Stomach (tissue), 9 donors: ENCODE results near the gene MRAS. TPM values are rescaled to one million over a fixed set of nuclear protein-coding genes. Genes with fewer than 3 reads are reported as not detected.

Experiments used
- DNase-seq, 2 donors: peaks; one replicate each; pipeline versions ENCODE4 v3.0.0 to v3.0.0-alpha.2; 2013 to 2019
- H3K27ac ChIP-seq, 5 donors: fragments of 200-600 bp in 4 of 5; sonication (generic) in 4 of 5; one replicate each; pipeline ENCODE4 v1.5.1; 2013 to 2019; ENCODE audit warnings: mild to moderate bottlenecking in 1 of 5, moderate library complexity in 1 of 5
- H3K27me3 ChIP-seq, 3 donors: fragments of 200-600 bp; sonication (generic); one replicate each; pipeline ENCODE4 v1.5.1; 2017 to 2019; ENCODE audit warnings: mixed run types in 1 of 3
- H3K36me3 ChIP-seq, 4 donors: fragments of 200-600 bp; sonication (generic); 1 replicate in 3 of 4; 2 replicates in 1 of 4; pipeline ENCODE4 v1.5.1; 2016 to 2019
- H3K4me1 ChIP-seq, 4 donors: fragments of 200-600 bp; sonication (generic); one replicate each; pipeline ENCODE4 v1.5.1; 2016 to 2019
- H3K4me3 ChIP-seq, 4 donors: fragments of 200-600 bp; sonication (generic) in 3 of 4; one replicate each; pipeline ENCODE4 v1.5.1; 2016 to 2019; ENCODE audit warnings: mild to moderate bottlenecking in 1 of 4
- H3K9me3 ChIP-seq, 4 donors: fragments of 200-600 bp; sonication (generic); one replicate each; pipeline ENCODE4 v1.5.1; 2016 to 2019
- CTCF ChIP-seq, 7 experiments: fragments of 450-650 bp in 4 of 7; fragments of 200-600 bp in 3 of 7; sonication (generic) in 3 of 7; IDR thresholded peaks; one replicate each; pipeline ENCODE4 v1.5.1; 2016 to 2019; ENCODE audit warnings: antibody characterized with exemption in 7 of 7, control low read depth in 2 of 7, mild to moderate bottlenecking in 1 of 7
- EP300 ChIP-seq: sonication (generic); formaldehyde crosslinking; IDR thresholded peaks from one replicate; pipeline ENCODE4 v1.6.1; 2017; ENCODE audit warnings: antibody characterized with exemption
- POLR2A ChIP-seq, 4 donors: fragments of 450-650 bp; IDR thresholded peaks; one replicate each; pipeline ENCODE4 v1.6.1; 2016; ENCODE audit warnings: antibody characterized with exemption in 4 of 4, control low read depth in 2 of 4, mild to moderate bottlenecking in 1 of 4, moderate library complexity in 1 of 4
- POLR2AphosphoS5 ChIP-seq, 3 donors: sonication (generic); formaldehyde crosslinking; IDR thresholded peaks; one replicate each; pipeline ENCODE4 v1.6.1; 2016; ENCODE audit warnings: antibody characterized with exemption in 3 of 3
- WGBS, 5 donors: extraction: QIAGEN DNeasy Blood & Tissue Kit in 3 of 5; methylation state at CpG; one replicate each; pipeline versions ENCODE4 v1.1.5 to v1.1.7; 2013 to 2018; 5-methylcytosine and 5-hydroxymethylcytosine counted together
- intact Hi-C: fragments of 100-400 bp; cut with DNase I; formaldehyde crosslinking; loops from one replicate; pipeline ENCODE4 v1.15.1; 2023; ENCODE audit warnings: low total_unique reads
- polyA plus RNA-seq, 3 donors: library from polyadenylated mRNA; stranded (reverse); fragments of 200-250 nt; gene quantifications; one replicate each; pipeline ENCODE4 v1.2.3, GENCODE V29; 2013
- total RNA-seq, 5 donors: library from RNA; depleted of rRNA; stranded (reverse); fragments of >200 nt; gene quantifications; one replicate each; pipeline versions ENCODE4 v1.1.0 to v1.2.3, GENCODE V29; 2014 to 2016
- donor health status: healthy with polysubstance abuse.
- donor health status: Bipolar disorder and iron deficiency.
- donor health status: healthy.

Gene MRAS
- total and polyA plus RNA-seq, 8 donors: 4.4 to 28.0 (median 10.5) TPM

- Histone ChIP-seq H3K27me3 (no peaks in the 10 kb centered on the region), H3K9me3 (no peaks in the 10 kb centered on the region), H3K4me1 (peaks cover 6 to 33% (median 7%) of the 10 kb centered on the region in 4 donors), H3K4me3 (no peak overlapping the region), H3K36me3 (no peaks in the 10 kb centered on the region), H3K27ac (no peak overlapping the region)
- intact Hi-C loops: no loop called here
- TF ChIP-seq EP300: no peak
- no peak for TF ChIP-seq CTCF (IDR thresholded peaks at IDR 0.05)
- no peak for TF ChIP-seq POLR2A (IDR thresholded peaks at IDR 0.05)
- TF ChIP-seq POLR2AphosphoS5 (IDR thresholded peaks at IDR 0.05): no peak
- no peak for DNase-seq
- whole genome bisulfite sequencing, 5 donors: 91 to 100% (median 97%) methylated on average over 4 of the region's 4 CpGs
Measured at GRCh38 chr3:138363322-138363721, 14.9 kb downstream of the MRAS start.

GRCh38 chr3:138364356-138365252 lies 16.2 kb downstream of the MRAS start:
- DNase-seq: no peak
- 86 to 94% (median 90%) methylated on average over 6 of the region's 6 CpGs for WGBS, 5 donors
- Histone ChIP-seq H3K27me3 (no peaks in the 10 kb centered on the region), H3K4me1 (peaks cover 0 to 20% (median 6%) of the 10 kb centered on the region in 4 donors), H3K4me3 (no peak overlapping the region), H3K27ac (no peak overlapping the region), H3K36me3 (no peaks in the 10 kb centered on the region), H3K9me3 (no peaks in the 10 kb centered on the region)
- TF ChIP-seq POLR2AphosphoS5 (IDR thresholded peaks at IDR 0.05): no peak
- TF ChIP-seq POLR2A (IDR thresholded peaks at IDR 0.05): no peak
- TF ChIP-seq CTCF (IDR thresholded peaks at IDR 0.05): no peak
- TF ChIP-seq EP300: no peak
- intact Hi-C loops: no loop called here

- Histone ChIP-seq H3K36me3 (no peaks in the 10 kb centered on the region), H3K4me1 (peaks cover 0 to 14% (median 4%) of the 10 kb centered on the region in 4 donors), H3K27me3 (no peaks in the 10 kb centered on the region), H3K4me3 (no peak overlapping the region), H3K27ac (no peak overlapping the region), H3K9me3 (no peaks in the 10 kb centered on the region)
- WGBS, 5 donors: 79 to 94% (median 89%) methylated on average over 4 of the region's 4 CpGs
- TF ChIP-seq POLR2AphosphoS5 (IDR thresholded peaks at IDR 0.05) (no peak), POLR2A (IDR thresholded peaks at IDR 0.05) (no peak), CTCF (IDR thresholded peaks at IDR 0.05) (no peak), EP300 (no peak)
- no peak for DNase-seq
- intact Hi-C loops: no loop called here
Measured at GRCh38 chr3:138365253-138365555, 16.8 kb downstream of the MRAS start.

GRCh38 chr3:138366006-138366759 lies 17.8 kb downstream of the MRAS start:
- Histone ChIP-seq H3K4me3 (no peak overlapping the region), H3K27me3 (no peaks in the 10 kb centered on the region), H3K36me3 (no peaks in the 10 kb centered on the region), H3K9me3 (no peaks in the 10 kb centered on the region), H3K27ac (no peak overlapping the region), H3K4me1 (peaks cover 0 to 11% (median 4%) of the 10 kb centered on the region in 4 donors)
- TF ChIP-seq CTCF (IDR thresholded peaks at IDR 0.05): no peak
- no peak for TF ChIP-seq POLR2AphosphoS5 (IDR thresholded peaks at IDR 0.05)
- TF ChIP-seq POLR2A (IDR thresholded peaks at IDR 0.05): no peak
- TF ChIP-seq EP300: no peak
- no peak for DNase-seq
- intact Hi-C loops: no loop called here
- 73 to 79% (median 76%) methylated on average over 8 of the region's 8 CpGs for WGBS, 5 donors
